Cardiac fibroblast (primary cell): ENCODE data around the gene R3HDM2.

Source experiments
- DNase-seq, 2 donors: peaks; one replicate each; pipeline versions ENCODE4 v3.0.0 to v3.0.0-alpha.2; 2010; ENCODE audit warnings: low read depth in 2 of 2
- H3K4me3 ChIP-seq, 2 donors: replicated peaks in 1 of 2; 1 replicate in 1 of 2; 2 replicates in 1 of 2; pipeline ENCODE4 v1.5.1; 2011; ENCODE audit warnings: low read depth in 2 of 2, low read length in 2 of 2, mild to moderate bottlenecking in 2 of 2, moderate library complexity in 1 of 2
- TF ChIP-seq, protein P1 (sequence below): IDR thresholded peaks from one replicate; pipeline ENCODE4 v1.5.1; 2011; ENCODE audit warnings: low read depth, mild to moderate bottlenecking, low read length, inconsistent platforms

Gene R3HDM2

GRCh38 chr12:57241402-57242310 lies 189.2 kb downstream of the R3HDM2 start:
- no peak for DNase-seq
- peak overlapping the region in 1 of 2 donors; percentile 72 for H3K4me3 ChIP-seq

GRCh38 chr12:57240926-57241401 lies 189.9 kb downstream of the R3HDM2 start:
- no peak for DNase-seq
- peak overlapping the region; percentile 52 to 72 for H3K4me3 ChIP-seq
- TF ChIP-seq, protein P1, sequence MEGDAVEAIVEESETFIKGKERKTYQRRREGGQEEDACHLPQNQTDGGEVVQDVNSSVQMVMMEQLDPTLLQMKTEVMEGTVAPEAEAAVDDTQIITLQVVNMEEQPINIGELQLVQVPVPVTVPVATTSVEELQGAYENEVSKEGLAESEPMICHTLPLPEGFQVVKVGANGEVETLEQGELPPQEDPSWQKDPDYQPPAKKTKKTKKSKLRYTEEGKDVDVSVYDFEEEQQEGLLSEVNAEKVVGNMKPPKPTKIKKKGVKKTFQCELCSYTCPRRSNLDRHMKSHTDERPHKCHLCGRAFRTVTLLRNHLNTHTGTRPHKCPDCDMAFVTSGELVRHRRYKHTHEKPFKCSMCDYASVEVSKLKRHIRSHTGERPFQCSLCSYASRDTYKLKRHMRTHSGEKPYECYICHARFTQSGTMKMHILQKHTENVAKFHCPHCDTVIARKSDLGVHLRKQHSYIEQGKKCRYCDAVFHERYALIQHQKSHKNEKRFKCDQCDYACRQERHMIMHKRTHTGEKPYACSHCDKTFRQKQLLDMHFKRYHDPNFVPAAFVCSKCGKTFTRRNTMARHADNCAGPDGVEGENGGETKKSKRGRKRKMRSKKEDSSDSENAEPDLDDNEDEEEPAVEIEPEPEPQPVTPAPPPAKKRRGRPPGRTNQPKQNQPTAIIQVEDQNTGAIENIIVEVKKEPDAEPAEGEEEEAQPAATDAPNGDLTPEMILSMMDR = no peak

More at GRCh38 chr12:57241402-57242310, 189.2 kb downstream of the R3HDM2 start:
- TF ChIP-seq, protein P1 = no peak

DNA sequence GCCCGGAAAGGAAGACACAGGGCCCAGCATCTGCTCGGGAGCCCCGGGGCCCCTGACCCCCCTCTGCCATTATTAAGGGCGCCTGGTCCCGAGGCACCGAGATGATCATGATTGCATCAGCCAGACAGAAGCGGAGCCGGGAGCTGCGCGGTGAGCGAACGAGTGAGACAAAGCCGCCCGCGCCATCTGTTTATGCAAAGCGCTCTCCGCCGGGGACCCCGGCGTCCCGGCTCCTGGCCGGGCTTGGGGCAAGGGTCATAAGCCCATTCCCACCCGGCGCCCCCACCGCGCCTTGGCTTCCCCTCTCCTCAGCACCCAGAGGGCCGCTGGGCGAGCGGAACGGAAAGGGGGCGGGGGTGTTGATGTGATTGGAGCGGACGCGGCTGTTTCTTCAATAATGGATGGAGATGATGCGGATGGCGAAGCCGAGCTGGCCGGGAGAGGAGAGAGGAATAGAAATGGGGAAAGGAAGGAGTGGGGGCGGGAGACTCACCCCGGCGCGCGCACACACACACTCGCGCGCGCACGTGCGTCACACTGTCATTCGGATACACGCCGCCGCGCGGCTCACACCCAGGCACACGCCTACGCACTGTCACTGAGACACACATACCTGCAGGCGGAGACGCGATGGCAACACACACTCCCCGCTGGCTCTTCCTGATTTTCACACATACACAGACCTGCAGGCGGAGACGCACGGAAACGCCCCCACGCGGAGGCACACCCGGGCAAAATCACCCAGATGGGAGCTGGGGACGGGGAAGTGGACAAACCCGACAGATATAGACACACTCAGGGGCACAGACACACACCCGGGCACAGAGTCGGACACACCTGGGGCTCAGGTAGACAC lies 190.5 kb downstream of the R3HDM2 start:
- peak; percentile 48 to 49 for DNase-seq
- TF ChIP-seq, protein P1 = no peak
- H3K4me3 ChIP-seq = peak overlapping the region; percentile 52 to 72

GRCh38 chr12:57239587-57240065 lies 191.2 kb downstream of the R3HDM2 start:
- peak overlapping the region; percentile 52 to 72 for H3K4me3 ChIP-seq

GRCh38 chr12:57238854-57239554 lies 191.8 kb downstream of the R3HDM2 start:
- H3K4me3 ChIP-seq = peak overlapping the region; percentile 52 to 72
- TF ChIP-seq, protein P1 = peak; percentile 100
- peak; percentile 91 to 92 for DNase-seq

More at GRCh38 chr12:57239587-57240065, 191.2 kb downstream of the R3HDM2 start:
- TF ChIP-seq, protein P1 = no peak
- DNase-seq = no peak
